B cell (primary cell): Measurements from ENCODE around the gene NEK11. TPM values are rescaled to one million over a fixed set of nuclear protein-coding genes. Genes with fewer than 3 reads are reported as not detected.

ENCODE experiments used
- ATAC-seq: fragments of 200-7000 bp; cut with Tn5 transposase; one replicate; pipeline ENCODE4 v1.10.0; 2021; ENCODE audit warnings: low read depth, mild to moderate bottlenecking, moderate number of reproducible peaks, moderate library complexity
- CTCF ChIA-PET: fragments of 350-600 bp; sonication (Branson Sonifier 250); formaldehyde crosslinking; loops from one replicate; lab custom pipeline; 2021; ENCODE audit warnings: antibody characterized with exemption, inconsistent platforms; lab: Charles Lee
- POLR2A ChIA-PET: fragments of 350-600 bp; sonication (Branson Sonifier 250); formaldehyde crosslinking; loops from one replicate; lab custom pipeline; 2021; ENCODE audit warnings: antibody characterized with exemption; lab: Charles Lee
- DNase-seq: peaks from one replicate; pipeline ENCODE4 v3.0.0; 2013
- H2AFZ ChIP-seq: 2 replicates; pipeline ENCODE4 v1.6.1; 2012; ENCODE audit warnings: mild to moderate bottlenecking, low read depth, low read length; ENCODE audit not compliant: insufficient read depth, poor library complexity, severe bottlenecking
- H3K27ac ChIP-seq, 2 donors: 1 replicate in 1 of 2; 2 replicates in 1 of 2; pipeline ENCODE4 v1.5.1; 2012 to 2013; ENCODE audit warnings: low read length in 2 of 2, mild to moderate bottlenecking in 2 of 2, moderate library complexity in 1 of 2
- H3K27me3 ChIP-seq, 4 experiments: fragments of 200-600 bp in 1 of 4; sonication (generic) in 1 of 4; replicated peaks in 1 of 4; 1 replicate in 2 of 4; 2 replicates in 2 of 4; pipeline versions ENCODE4 v1.6.1 to v1.7.0; 2013 to 2016; ENCODE audit warnings: low read length in 3 of 4, mild to moderate bottlenecking in 2 of 4, mixed read lengths in 1 of 4, moderate library complexity in 1 of 4; ENCODE audit not compliant: insufficient read depth in 4 of 4, control insufficient read depth in 3 of 4; ENCODE audit errors: control extremely low read depth in 1 of 4
- H3K36me3 ChIP-seq, 2 experiments: replicated peaks in 1 of 2; 1 replicate in 1 of 2; 2 replicates in 1 of 2; pipeline versions ENCODE4 v1.6.1 to v1.7.1; 2013; ENCODE audit warnings: low read length in 1 of 2; ENCODE audit not compliant: insufficient read depth in 2 of 2, control insufficient read depth in 1 of 2; ENCODE audit errors: control extremely low read depth in 1 of 2, extremely low read depth in 1 of 2
- H3K4me1 ChIP-seq, 2 donors: fragments of 200-600 bp in 1 of 2; sonication (generic) in 1 of 2; 1 replicate in 1 of 2; 2 replicates in 1 of 2; pipeline versions ENCODE4 v1.5.1 to v1.6.1; 2013 to 2017; ENCODE audit warnings: low read length in 2 of 2; ENCODE audit not compliant: control insufficient read depth in 2 of 2, insufficient read depth in 2 of 2
- H3K4me2 ChIP-seq: replicated peaks from 2 replicates; pipeline ENCODE3; 2012; ENCODE audit warnings: mild to moderate bottlenecking, low read depth, low read length; ENCODE audit not compliant: poor library complexity, severe bottlenecking
- H3K4me3 ChIP-seq, 5 experiments: fragments of 200-600 bp in 1 of 5; sonication (generic) in 1 of 5; 1 replicate in 3 of 5; 2 replicates in 2 of 5; pipeline versions ENCODE4 v1.5.1 to v1.7.0; 2011 to 2016; ENCODE audit warnings: low read length in 4 of 5, mild to moderate bottlenecking in 4 of 5, low read depth in 2 of 5, control low read depth in 1 of 5, moderate library complexity in 1 of 5; ENCODE audit not compliant: insufficient read depth in 1 of 5; ENCODE audit errors: control extremely low read depth in 1 of 5, extremely low read depth in 1 of 5
- H3K79me2 ChIP-seq: fragments of 200-600 bp; sonication (generic); one replicate; pipeline ENCODE4 v1.6.0; 2016; ENCODE audit warnings: low read length; ENCODE audit not compliant: control insufficient read depth, insufficient read depth
- H3K9ac ChIP-seq: fragments of 200-600 bp; sonication (generic); 2 replicates; pipeline ENCODE4 v1.6.1; 2017; ENCODE audit warnings: mild to moderate bottlenecking, low read length, moderate library complexity
- H3K9me3 ChIP-seq, 3 donors: one replicate each; pipeline versions ENCODE4 v1.6.1 to v1.7.1; 2013; ENCODE audit warnings: low read length in 2 of 3; ENCODE audit not compliant: control insufficient read depth in 2 of 3, insufficient read depth in 1 of 3; ENCODE audit errors: control extremely low read depth in 1 of 3
- H4K20me1 ChIP-seq: 2 replicates; pipeline ENCODE4 v1.6.0; 2012; ENCODE audit warnings: mild to moderate bottlenecking, low read length; ENCODE audit not compliant: insufficient read depth, control insufficient read depth, poor library complexity, severe bottlenecking
- H3K27ac Mint-ChIP-seq: one replicate; pipeline ENCODE4 v1.8.0; 2021; ENCODE audit warnings: mixed read lengths
- H3K27me3 Mint-ChIP-seq: one replicate; pipeline ENCODE4 v1.8.0; 2021; ENCODE audit warnings: mixed read lengths
- H3K4me1 Mint-ChIP-seq: one replicate; pipeline ENCODE4 v1.8.0; 2021; ENCODE audit warnings: mixed read lengths
- H3K4me3 Mint-ChIP-seq: one replicate; pipeline ENCODE4 v1.8.0; 2021; ENCODE audit warnings: mixed read lengths
- H3K9me3 Mint-ChIP-seq: one replicate; pipeline ENCODE4 v1.8.0; 2022; ENCODE audit warnings: mixed read lengths; ENCODE audit not compliant: insufficient read depth
- EZH2 ChIP-seq: IDR thresholded peaks from 2 replicates; pipeline ENCODE4 v1.6.1; 2012; ENCODE audit warnings: borderline replicate concordance, low read depth, mild to moderate bottlenecking, moderate library complexity, low read length; ENCODE audit not compliant: insufficient read depth, poor library complexity, severe bottlenecking
- WGBS: methylation state at CpG from one replicate; pipeline ENCODE4 v1.1.5; 2013; ENCODE audit warnings: missing lambda C conversion rate; ENCODE audit not compliant: insufficient coverage; 5-methylcytosine and 5-hydroxymethylcytosine counted together
- intact Hi-C: fragments of 100-400 bp; cut with micrococcal nuclease; formaldehyde crosslinking; loops from one replicate; pipeline ENCODE4 v1.10.0; 2022
- polyA plus RNA-seq: library from polyadenylated mRNA; depleted of rRNA; stranded (reverse); fragments of >200 nt; gene quantifications from 2 replicates; pipeline ENCODE4 v1.2.3, GENCODE V29; 2012
- total RNA-seq, 2 donors: library from RNA; stranded (reverse); fragments of 120-200 nt in 1 of 2; gene quantifications; 1 replicate in 1 of 2; 2 replicates in 1 of 2; pipeline versions ENCODE4 v1.2.3 to v1.2.4, GENCODE V29; 2013 to 2022
- TF ChIP-seq, protein P1 (sequence below): fragments of 200-600 bp; IDR thresholded peaks from one replicate; pipeline ENCODE4 v1.8.0; 2022; ENCODE audit warnings: antibody characterized with exemption, mild to moderate bottlenecking

The NEK11 gene
- total and polyA plus RNA-seq, 2 donors (not counting 1 experiment from before 2014, with no cell fraction given) = 1.00 to 7.7 TPM

DNA sequence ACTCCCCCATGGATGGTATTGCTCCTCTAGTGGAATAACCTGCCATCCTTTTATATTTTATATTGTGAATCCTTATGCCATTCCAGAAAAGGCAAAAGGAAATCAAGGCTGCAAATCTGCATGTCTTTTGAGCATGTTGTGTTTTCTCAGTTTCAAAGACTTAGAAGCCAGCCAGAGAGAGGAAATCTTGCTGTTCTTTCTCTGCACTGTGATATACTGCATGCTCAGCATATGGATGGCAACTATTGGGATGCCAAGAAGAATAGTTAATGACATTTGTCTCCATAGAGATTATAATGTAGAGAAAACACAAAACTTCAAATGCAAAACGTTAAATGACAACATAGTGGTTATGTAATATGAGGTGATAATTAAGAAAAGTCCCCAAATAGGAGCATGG lies 248.9 kb downstream of the NEK11 start:
- CTCF ChIA-PET = no interaction called here
- ATAC-seq = no peak
- Histone ChIP-seq H3K27me3 (no peaks in the 10 kb centered on the region), H4K20me1 (no peaks in the 10 kb centered on the region), H3K4me2 (no peak overlapping the region), H2AFZ (no peak overlapping the region), H3K27ac (no peak overlapping the region), H3K4me1 (no peaks in the 10 kb centered on the region), H3K4me3 (no peak overlapping the region), H3K9ac (no peak overlapping the region), H3K79me2 (no peaks in the 10 kb centered on the region), H3K36me3 (no peaks in the 10 kb centered on the region), H3K9me3 (no peaks in the 10 kb centered on the region)
- intact Hi-C loops = no loop called here
- H3K4me1 Mint-ChIP-seq = no peaks in the 10 kb centered on the region
- no peak for TF ChIP-seq EZH2
- TF ChIP-seq, protein P1, sequence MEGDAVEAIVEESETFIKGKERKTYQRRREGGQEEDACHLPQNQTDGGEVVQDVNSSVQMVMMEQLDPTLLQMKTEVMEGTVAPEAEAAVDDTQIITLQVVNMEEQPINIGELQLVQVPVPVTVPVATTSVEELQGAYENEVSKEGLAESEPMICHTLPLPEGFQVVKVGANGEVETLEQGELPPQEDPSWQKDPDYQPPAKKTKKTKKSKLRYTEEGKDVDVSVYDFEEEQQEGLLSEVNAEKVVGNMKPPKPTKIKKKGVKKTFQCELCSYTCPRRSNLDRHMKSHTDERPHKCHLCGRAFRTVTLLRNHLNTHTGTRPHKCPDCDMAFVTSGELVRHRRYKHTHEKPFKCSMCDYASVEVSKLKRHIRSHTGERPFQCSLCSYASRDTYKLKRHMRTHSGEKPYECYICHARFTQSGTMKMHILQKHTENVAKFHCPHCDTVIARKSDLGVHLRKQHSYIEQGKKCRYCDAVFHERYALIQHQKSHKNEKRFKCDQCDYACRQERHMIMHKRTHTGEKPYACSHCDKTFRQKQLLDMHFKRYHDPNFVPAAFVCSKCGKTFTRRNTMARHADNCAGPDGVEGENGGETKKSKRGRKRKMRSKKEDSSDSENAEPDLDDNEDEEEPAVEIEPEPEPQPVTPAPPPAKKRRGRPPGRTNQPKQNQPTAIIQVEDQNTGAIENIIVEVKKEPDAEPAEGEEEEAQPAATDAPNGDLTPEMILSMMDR = no peak
- H3K27me3 Mint-ChIP-seq = peaks cover 6% of the 10 kb centered on the region
- POLR2A ChIA-PET = no interaction called here
- DNase-seq = no peak
- WGBS = 83% methylated on average over 1 of the region's 1 CpG
- no peak overlapping the region for H3K4me3 Mint-ChIP-seq
- no peak overlapping the region for H3K27ac Mint-ChIP-seq
- H3K9me3 Mint-ChIP-seq = no peaks in the 10 kb centered on the region

DNA sequence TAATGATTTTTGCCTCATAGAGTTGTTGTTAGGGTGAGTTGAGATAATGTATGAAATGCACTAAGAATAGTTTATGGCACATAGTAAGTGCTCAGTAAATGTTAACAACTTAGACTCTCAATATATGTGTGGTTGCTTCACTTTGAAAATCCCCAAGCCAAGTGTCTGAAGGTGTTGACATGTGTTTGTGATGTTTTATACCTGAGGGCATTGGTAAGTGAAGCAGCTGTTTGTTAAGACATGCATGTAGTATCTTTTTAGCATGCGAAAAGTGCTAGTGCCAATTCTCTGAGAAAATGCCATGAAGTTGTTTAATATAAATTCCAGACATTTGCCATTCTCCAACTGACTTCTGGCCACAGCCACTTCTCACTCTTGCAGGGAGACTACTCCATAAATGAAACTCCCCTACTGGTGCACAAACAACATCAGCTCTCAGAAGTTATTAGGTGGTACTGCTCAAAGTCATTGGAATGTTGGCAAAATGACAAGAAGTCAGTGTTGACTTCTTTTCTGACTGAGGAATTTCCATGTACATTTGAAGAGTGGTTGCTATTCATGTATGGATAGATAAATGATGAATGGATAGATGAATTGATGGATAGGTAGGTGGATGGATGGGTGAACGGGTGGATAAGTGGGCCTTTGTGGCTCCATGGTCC lies 251.3 kb downstream of the NEK11 start:
- H3K9me3 Mint-ChIP-seq = no peaks in the 10 kb centered on the region
- WGBS = 100% methylated on average over 1 of the region's 2 CpGs
- no peak for DNase-seq
- no peaks in the 10 kb centered on the region for H3K4me1 ChIP-seq
- H4K20me1 ChIP-seq = no peaks in the 10 kb centered on the region
- H3K27me3 ChIP-seq = no peaks in the 10 kb centered on the region
- H3K36me3 ChIP-seq = no peaks in the 10 kb centered on the region
- H3K4me2 ChIP-seq = no peak overlapping the region
- peaks cover 5% of the 10 kb centered on the region for H3K27me3 Mint-ChIP-seq
- H3K4me3 ChIP-seq = no peak overlapping the region
- no peaks in the 10 kb centered on the region for H3K79me2 ChIP-seq
- TF ChIP-seq, protein P1 = no peak
- TF ChIP-seq EZH2 = no peak
- no peak overlapping the region for H3K27ac Mint-ChIP-seq
- ATAC-seq = no peak
- intact Hi-C loops = no loop called here
- no peaks in the 10 kb centered on the region for H3K4me1 Mint-ChIP-seq
- H3K4me3 Mint-ChIP-seq = no peak overlapping the region
- H3K9ac ChIP-seq = no peak overlapping the region
- ChIA-PET CTCF (no interaction called here), POLR2A (no interaction called here)
- no peak overlapping the region for H3K27ac ChIP-seq
- H3K9me3 ChIP-seq = no peaks in the 10 kb centered on the region
- H2AFZ ChIP-seq = no peak overlapping the region
